Measurements from ENCODE around the gene RTKN2.

GRCh38 chr10:62166331-62167131, 102.1 kb downstream of the RTKN2 start:
- no peak for TF ChIP-seq CTCF (IDR thresholded peaks at IDR 0.05)
- no peak for TF ChIP-seq POLR2A (IDR thresholded peaks at IDR 0.05)

Measured in esophagus squamous epithelium (tissue), 4 donors.